ENCODE data around the gene CPNE6. TPM values are rescaled to one million over a fixed set of nuclear protein-coding genes. Genes with fewer than 3 reads are reported as not detected.
A peak's percentile ranks its signal among the peaks of the same experiment; 100 is the strongest.

The CPNE6 gene
- total RNA-seq, 1 donor from 2014 or later = not detected

DNA sequence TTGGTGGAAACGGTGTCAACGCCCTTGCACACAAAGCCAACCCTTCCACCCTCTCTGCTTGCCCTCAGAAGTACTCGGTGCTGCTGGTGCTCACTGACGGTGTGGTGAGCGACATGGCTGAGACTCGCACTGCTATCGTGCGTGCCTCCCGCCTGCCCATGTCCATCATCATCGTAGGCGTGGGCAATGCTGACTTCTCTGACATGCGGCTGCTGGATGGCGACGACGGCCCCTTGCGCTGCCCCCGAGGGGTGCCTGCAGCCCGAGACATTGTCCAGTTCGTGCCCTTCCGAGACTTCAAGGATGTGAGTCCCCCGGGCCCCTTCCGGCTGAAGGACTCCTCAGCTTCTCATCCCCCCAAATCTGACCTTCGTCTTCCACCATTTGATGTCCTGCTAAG, 5.7 kb downstream of the CPNE6 start:
- DNase-seq (ENCODE audit: low read depth) = no peak
- TF ChIP-seq, protein P1, sequence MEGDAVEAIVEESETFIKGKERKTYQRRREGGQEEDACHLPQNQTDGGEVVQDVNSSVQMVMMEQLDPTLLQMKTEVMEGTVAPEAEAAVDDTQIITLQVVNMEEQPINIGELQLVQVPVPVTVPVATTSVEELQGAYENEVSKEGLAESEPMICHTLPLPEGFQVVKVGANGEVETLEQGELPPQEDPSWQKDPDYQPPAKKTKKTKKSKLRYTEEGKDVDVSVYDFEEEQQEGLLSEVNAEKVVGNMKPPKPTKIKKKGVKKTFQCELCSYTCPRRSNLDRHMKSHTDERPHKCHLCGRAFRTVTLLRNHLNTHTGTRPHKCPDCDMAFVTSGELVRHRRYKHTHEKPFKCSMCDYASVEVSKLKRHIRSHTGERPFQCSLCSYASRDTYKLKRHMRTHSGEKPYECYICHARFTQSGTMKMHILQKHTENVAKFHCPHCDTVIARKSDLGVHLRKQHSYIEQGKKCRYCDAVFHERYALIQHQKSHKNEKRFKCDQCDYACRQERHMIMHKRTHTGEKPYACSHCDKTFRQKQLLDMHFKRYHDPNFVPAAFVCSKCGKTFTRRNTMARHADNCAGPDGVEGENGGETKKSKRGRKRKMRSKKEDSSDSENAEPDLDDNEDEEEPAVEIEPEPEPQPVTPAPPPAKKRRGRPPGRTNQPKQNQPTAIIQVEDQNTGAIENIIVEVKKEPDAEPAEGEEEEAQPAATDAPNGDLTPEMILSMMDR (IDR thresholded peaks at IDR 0.05; ENCODE audit: insufficient read depth, low read length, poor library complexity, severe bottlenecking) = no peak
- Histone ChIP-seq H3K4me3 (ENCODE audit: low read depth, low read length) (no peak overlapping the region), H3K36me3 (ENCODE audit: control insufficient read depth, insufficient read depth, low read length) (no peaks in the 10 kb centered on the region), H3K27me3 (ENCODE audit: control insufficient read depth, insufficient read depth, low read length) (peaks cover 34% of the 10 kb centered on the region)

DNA sequence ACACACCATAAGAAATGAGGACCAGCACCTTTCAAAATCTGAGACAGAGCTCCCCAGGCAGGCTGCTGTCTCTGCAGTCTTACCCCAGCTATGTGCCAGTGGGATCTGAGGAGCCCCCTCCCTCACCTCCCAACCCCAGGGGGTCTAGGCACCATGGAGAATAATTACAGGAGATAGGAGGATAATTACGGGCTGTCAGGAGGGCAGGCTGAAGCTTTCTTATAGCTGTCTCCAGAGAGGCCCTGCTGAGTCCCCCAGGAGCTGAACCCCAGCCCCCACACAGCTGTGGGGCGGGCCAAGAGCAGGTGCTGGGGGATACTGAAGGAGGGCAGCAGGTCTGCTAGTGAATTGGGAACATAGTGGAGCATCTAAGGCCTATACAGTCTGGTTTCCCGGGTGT, 6.8 kb downstream of the CPNE6 start:
- no peak overlapping the region for H3K4me3 ChIP-seq (ENCODE audit: low read depth, low read length)
- peaks cover 34% of the 10 kb centered on the region for H3K27me3 ChIP-seq (ENCODE audit: control insufficient read depth, insufficient read depth, low read length)
- TF ChIP-seq, protein P1 (IDR thresholded peaks at IDR 0.05; ENCODE audit: insufficient read depth, low read length, poor library complexity, severe bottlenecking) = no peak
- no peak for DNase-seq (ENCODE audit: low read depth)
- no peaks in the 10 kb centered on the region for H3K36me3 ChIP-seq (ENCODE audit: control insufficient read depth, insufficient read depth, low read length)

DNA sequence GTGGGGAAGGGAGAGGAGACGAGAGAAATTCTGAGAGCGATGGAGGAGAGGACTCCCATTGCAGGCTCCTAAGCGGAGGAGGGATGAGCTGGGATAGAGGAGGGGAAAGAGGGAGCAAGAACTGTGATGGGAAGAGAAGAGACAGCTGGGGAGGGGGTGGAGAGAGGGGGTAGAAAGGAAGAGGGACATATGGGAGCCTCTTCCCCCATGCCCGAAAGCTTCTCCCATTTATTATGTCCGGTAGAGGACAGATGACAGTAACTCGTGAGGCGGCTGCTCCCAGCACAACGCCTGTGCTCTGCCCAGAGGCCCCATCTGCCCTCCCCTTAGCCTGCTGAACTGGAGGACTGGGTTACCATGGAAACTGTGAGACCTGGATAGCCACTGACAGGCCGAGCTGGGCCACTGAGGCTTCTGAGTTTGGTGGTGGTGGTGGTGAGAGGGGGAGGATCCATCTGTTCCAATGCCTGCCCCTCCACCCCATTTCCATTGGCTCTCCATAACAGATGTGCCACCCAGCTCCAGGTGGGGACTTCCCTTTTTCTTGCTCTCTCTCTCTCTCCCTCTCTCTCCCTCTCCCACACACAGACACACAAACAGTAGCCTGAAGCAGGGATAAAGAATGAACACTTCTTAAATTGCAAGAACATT, 8.3 kb downstream of the CPNE6 start:
- TF ChIP-seq, protein P1 (IDR thresholded peaks at IDR 0.05; ENCODE audit: insufficient read depth, low read length, poor library complexity, severe bottlenecking) = no peak
- Histone ChIP-seq H3K36me3 (ENCODE audit: control insufficient read depth, insufficient read depth, low read length) (no peaks in the 10 kb centered on the region), H3K4me3 (ENCODE audit: low read depth, low read length) (no peak overlapping the region), H3K27me3 (ENCODE audit: control insufficient read depth, insufficient read depth, low read length) (peaks cover 29% of the 10 kb centered on the region)
- DNase-seq (ENCODE audit: low read depth) = no peak

DNA sequence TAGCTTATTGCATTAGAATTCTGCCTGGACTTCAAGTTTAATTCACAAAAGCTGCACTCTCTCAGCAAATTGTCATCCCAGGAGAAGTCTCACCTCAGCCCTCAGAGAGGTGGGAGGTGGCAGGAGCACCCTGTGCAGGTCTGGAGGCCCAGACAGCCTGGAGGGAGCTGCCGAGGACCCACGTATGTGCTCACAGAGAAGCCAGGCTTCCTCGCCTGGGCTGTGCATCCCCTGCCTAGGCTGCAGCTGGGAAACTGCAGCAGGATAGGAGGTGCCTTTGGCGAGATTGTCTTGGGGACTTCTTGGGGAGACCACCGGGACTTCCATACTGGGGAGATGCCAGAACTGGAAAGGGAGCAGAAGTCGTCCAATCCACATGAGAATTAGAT, 8.8 kb downstream of the CPNE6 start:
- no peak overlapping the region for H3K4me3 ChIP-seq (ENCODE audit: low read depth, low read length)
- peaks cover 29% of the 10 kb centered on the region for H3K27me3 ChIP-seq (ENCODE audit: control insufficient read depth, insufficient read depth, low read length)
- H3K36me3 ChIP-seq (ENCODE audit: control insufficient read depth, insufficient read depth, low read length) = no peaks in the 10 kb centered on the region
- no peak for DNase-seq (ENCODE audit: low read depth)
- TF ChIP-seq, protein P1 (IDR thresholded peaks at IDR 0.05; ENCODE audit: insufficient read depth, low read length, poor library complexity, severe bottlenecking) = no peak

DNA sequence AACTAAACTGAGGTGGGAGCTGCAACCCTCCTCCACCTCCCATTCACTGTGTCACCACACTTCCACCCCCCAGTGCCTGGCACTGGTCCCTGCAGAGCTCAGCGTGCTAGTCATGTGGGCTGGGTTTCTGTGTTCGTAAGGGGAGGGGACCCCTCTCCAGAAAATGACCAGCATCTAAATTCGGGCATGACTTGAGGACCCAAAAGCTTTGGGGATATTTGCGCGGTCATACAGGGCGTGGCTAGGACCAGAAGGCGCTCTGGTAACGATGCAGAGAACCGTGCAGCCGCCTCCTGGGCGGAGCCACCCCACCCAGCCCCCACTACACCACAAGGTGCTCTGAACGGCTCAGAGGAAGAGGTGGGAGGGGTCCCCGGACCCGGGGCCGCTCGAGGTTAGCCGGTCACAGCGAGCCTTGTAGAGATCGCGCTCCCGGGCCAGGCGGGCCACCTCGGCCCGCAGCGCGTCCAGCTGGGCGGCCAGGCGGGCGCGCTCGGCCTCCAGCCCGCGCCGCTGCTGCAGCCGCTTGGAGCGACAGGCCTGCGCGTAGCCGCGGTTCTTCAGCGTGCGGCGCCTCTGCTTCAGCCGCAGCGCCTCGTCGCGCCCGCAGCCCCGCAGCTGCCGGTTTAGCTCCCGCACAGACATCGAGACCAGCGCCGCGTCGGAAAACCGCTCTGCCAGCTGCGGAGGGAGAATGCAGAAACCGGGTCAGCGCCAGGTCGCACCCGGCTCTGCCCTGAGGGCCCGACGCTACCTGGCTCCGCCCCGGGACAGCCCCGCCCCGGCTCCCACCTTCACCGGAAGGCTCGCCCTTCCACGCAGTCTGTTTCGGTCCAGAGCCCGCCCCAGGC, 9.8 kb downstream of the CPNE6 start:
- no peaks in the 10 kb centered on the region for H3K36me3 ChIP-seq (ENCODE audit: control insufficient read depth, insufficient read depth, low read length)
- peaks cover 29% of the 10 kb centered on the region for H3K27me3 ChIP-seq (ENCODE audit: control insufficient read depth, insufficient read depth, low read length)
- TF ChIP-seq, protein P1 (IDR thresholded peaks at IDR 0.05; ENCODE audit: insufficient read depth, low read length, poor library complexity, severe bottlenecking) = no peak
- H3K4me3 ChIP-seq (ENCODE audit: low read depth, low read length) = peak overlapping the region; percentile 49
- no peak for DNase-seq (ENCODE audit: low read depth)

Measured in kidney epithelial cell (primary cell).